Liver (tissue), 9 donors: Measurements from ENCODE around the gene KCNE3. TPM values are rescaled to one million over a fixed set of nuclear protein-coding genes. Genes with fewer than 3 reads are reported as not detected.

Experiments
- DNase-seq: peaks from one replicate; pipeline ENCODE4 v3.0.0-alpha.2; 2017; ENCODE audit warnings: low spot score
- H3K27ac ChIP-seq, 2 donors: one replicate each; pipeline ENCODE4 v1.7.0; 2013; ENCODE audit warnings: inconsistent platforms in 2 of 2, low read length in 2 of 2, control low read depth in 1 of 2, low read depth in 1 of 2, mild to moderate bottlenecking in 1 of 2
- H3K27me3 ChIP-seq, 4 donors: one replicate each; pipeline versions ENCODE4 v1.6.1 to v1.7.0; 2013; ENCODE audit warnings: low read length in 3 of 4, inconsistent platforms in 1 of 4, mild to moderate bottlenecking in 1 of 4, moderate library complexity in 1 of 4; ENCODE audit not compliant: control insufficient read depth in 4 of 4, insufficient read depth in 4 of 4
- H3K36me3 ChIP-seq, 4 donors: one replicate each; pipeline versions ENCODE4 v1.6.1 to v1.7.0; 2013; ENCODE audit warnings: low read length in 3 of 4, mild to moderate bottlenecking in 3 of 4, low read depth in 1 of 4, moderate library complexity in 1 of 4; ENCODE audit not compliant: control insufficient read depth in 4 of 4, insufficient read depth in 3 of 4
- H3K4me1 ChIP-seq, 4 donors: one replicate each; pipeline versions ENCODE4 v1.6.1 to v1.7.0; 2013; ENCODE audit warnings: low read length in 3 of 4, mild to moderate bottlenecking in 3 of 4, moderate library complexity in 1 of 4; ENCODE audit not compliant: control insufficient read depth in 4 of 4, insufficient read depth in 4 of 4
- H3K4me3 ChIP-seq, 3 donors: one replicate each; pipeline versions ENCODE4 v1.6.1 to v1.7.0; 2013; ENCODE audit warnings: low read length in 3 of 3, control low read depth in 1 of 3, low read depth in 1 of 3, mild to moderate bottlenecking in 1 of 3
- H3K9ac ChIP-seq, 2 donors: one replicate each; pipeline ENCODE4 v1.7.0; 2013; ENCODE audit warnings: low read length in 2 of 2, mild to moderate bottlenecking in 2 of 2, moderate library complexity in 2 of 2, control low read depth in 1 of 2, low read depth in 1 of 2
- H3K9me3 ChIP-seq, 4 donors: one replicate each; pipeline versions ENCODE4 v1.6.1 to v1.7.0; 2013; ENCODE audit warnings: low read length in 3 of 4; ENCODE audit not compliant: control insufficient read depth in 4 of 4
- CTCF ChIP-seq: fragments of 150-350 bp; IDR thresholded peaks from 2 replicates; pipeline ENCODE4 v1.5.1; 2017; ENCODE audit warnings: improper control_type of control experiment, low read depth, low read length; ENCODE audit not compliant: missing input control
- EGR1 ChIP-seq, 2 donors: IDR thresholded peaks; 2 replicates each; pipeline ENCODE4 v1.6.1; 2016 to 2018; ENCODE audit warnings: antibody characterized with exemption in 2 of 2, low read depth in 2 of 2
- FOXA1 ChIP-seq: IDR thresholded peaks from 2 replicates; pipeline ENCODE4 v1.6.1; 2016; ENCODE audit warnings: antibody characterized with exemption
- FOXA2 ChIP-seq: IDR thresholded peaks from 2 replicates; pipeline ENCODE4 v1.6.1; 2016; ENCODE audit warnings: antibody characterized with exemption
- GABPA ChIP-seq, 2 donors: IDR thresholded peaks in 1 of 2; conservative IDR thresholded peaks in 1 of 2; 2 replicates each; pipeline ENCODE4 v1.6.1; 2016; ENCODE audit warnings: antibody characterized with exemption in 2 of 2, mild to moderate bottlenecking in 1 of 2, moderate library complexity in 1 of 2
- HNF4A ChIP-seq, 2 donors: conservative IDR thresholded peaks; 2 replicates each; pipeline ENCODE4 v1.6.1; 2016; ENCODE audit warnings: antibody characterized with exemption in 2 of 2, mild to moderate bottlenecking in 2 of 2
- HNF4G ChIP-seq: IDR thresholded peaks from 2 replicates; pipeline ENCODE4 v1.6.1; 2016; ENCODE audit warnings: antibody characterized with exemption
- JUND ChIP-seq, 2 donors: IDR thresholded peaks; 2 replicates each; pipeline ENCODE4 v1.6.1; 2016; ENCODE audit warnings: antibody characterized with exemption in 2 of 2
- MAX ChIP-seq: IDR thresholded peaks from 2 replicates; pipeline ENCODE4 v1.6.1; 2016; ENCODE audit warnings: antibody characterized with exemption
- NR2F2 ChIP-seq: IDR thresholded peaks from 2 replicates; pipeline ENCODE4 v1.6.1; 2016; ENCODE audit warnings: antibody characterized with exemption
- RAD21 ChIP-seq, 2 donors: IDR thresholded peaks; 2 replicates each; pipeline ENCODE4 v1.6.1; 2016; ENCODE audit warnings: antibody characterized with exemption in 2 of 2, mild to moderate bottlenecking in 2 of 2
- RXRA ChIP-seq, 2 donors: IDR thresholded peaks; 2 replicates each; pipeline ENCODE4 v1.6.1; 2017 to 2018; ENCODE audit warnings: antibody characterized with exemption in 2 of 2, mild to moderate bottlenecking in 1 of 2
- SP1 ChIP-seq: IDR thresholded peaks from 2 replicates; pipeline ENCODE4 v1.6.1; 2018; ENCODE audit warnings: antibody characterized with exemption, mild to moderate bottlenecking
- TAF1 ChIP-seq: conservative IDR thresholded peaks from 2 replicates; pipeline ENCODE4 v1.6.1; 2016; ENCODE audit warnings: antibody characterized with exemption, mild to moderate bottlenecking
- YY1 ChIP-seq: IDR thresholded peaks from 2 replicates; pipeline ENCODE4 v1.6.1; 2016; ENCODE audit warnings: antibody characterized with exemption, mild to moderate bottlenecking
- ZBTB33 ChIP-seq: IDR thresholded peaks from 2 replicates; pipeline ENCODE4 v1.6.1; 2016; ENCODE audit warnings: antibody characterized with exemption
- WGBS: extraction: QIAGEN DNeasy Blood & Tissue Kit; methylation state at CpG from one replicate; pipeline ENCODE4 v1.1.7; 2013; 5-methylcytosine and 5-hydroxymethylcytosine counted together
- polyA plus RNA-seq, 2 donors: library from polyadenylated mRNA; stranded (reverse) in 1 of 2; unstranded in 1 of 2; fragments of 200-250 nt in 1 of 2; fragments of >200 nt in 1 of 2; fragmentation: Nextera tagmentation in 1 of 2; extraction: Ambion mirVana in 1 of 2; gene quantifications; one replicate each; pipeline versions ENCODE4 v1.2.1 to v1.2.3, GENCODE V29; 2013 to 2015
- total RNA-seq, 2 donors: library from RNA; depleted of rRNA; stranded (reverse); fragments of >200 nt; gene quantifications; one replicate each; pipeline ENCODE4 v1.2.3, GENCODE V29; 2014
- TF ChIP-seq, protein P1 (sequence below): IDR thresholded peaks from 2 replicates; pipeline ENCODE4 v1.6.1; 2016; ENCODE audit warnings: antibody characterized with exemption
- TF ChIP-seq, protein P2 (sequence below): IDR thresholded peaks from 2 replicates; pipeline ENCODE4 v1.6.1; 2016; ENCODE audit warnings: antibody characterized with exemption, mild to moderate bottlenecking
- donor health status: healthy.
- donor health status: healthy.
- donor health status: healthy.
- donor health status: healthy.
- donor health status: healthy.

KCNE3 gene
- total and polyA plus RNA-seq, 4 donors, result 1.4 to 22.9 (median 3.8) TPM

GRCh38 chr11:74462631-74463030, 4.7 kb downstream of the KCNE3 start:
- WGBS, result 83% methylated on average over 5 of the region's 5 CpGs
- Histone ChIP-seq H3K4me1 (peaks cover 0 to 33% (median 7%) of the 10 kb centered on the region in 4 donors), H3K27ac (peak overlapping the region in 1 of 2 donors; percentile 66), H3K9me3 (no peaks in the 10 kb centered on the region), H3K36me3 (peaks cover 0 to 2% (median 0%) of the 10 kb centered on the region in 4 donors), H3K9ac (no peak overlapping the region), H3K4me3 (no peak overlapping the region), H3K27me3 (no peaks in the 10 kb centered on the region)
- TF ChIP-seq JUND (IDR thresholded peaks at IDR 0.05) (no peak), FOXA1 (no peak), HNF4G (no peak), RAD21 (IDR thresholded peaks at IDR 0.05) (no peak)
- TF ChIP-seq, protein P1, sequence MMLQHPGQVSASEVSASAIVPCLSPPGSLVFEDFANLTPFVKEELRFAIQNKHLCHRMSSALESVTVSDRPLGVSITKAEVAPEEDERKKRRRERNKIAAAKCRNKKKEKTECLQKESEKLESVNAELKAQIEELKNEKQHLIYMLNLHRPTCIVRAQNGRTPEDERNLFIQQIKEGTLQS, result no peak
- DNase-seq, result no peak

DNA sequence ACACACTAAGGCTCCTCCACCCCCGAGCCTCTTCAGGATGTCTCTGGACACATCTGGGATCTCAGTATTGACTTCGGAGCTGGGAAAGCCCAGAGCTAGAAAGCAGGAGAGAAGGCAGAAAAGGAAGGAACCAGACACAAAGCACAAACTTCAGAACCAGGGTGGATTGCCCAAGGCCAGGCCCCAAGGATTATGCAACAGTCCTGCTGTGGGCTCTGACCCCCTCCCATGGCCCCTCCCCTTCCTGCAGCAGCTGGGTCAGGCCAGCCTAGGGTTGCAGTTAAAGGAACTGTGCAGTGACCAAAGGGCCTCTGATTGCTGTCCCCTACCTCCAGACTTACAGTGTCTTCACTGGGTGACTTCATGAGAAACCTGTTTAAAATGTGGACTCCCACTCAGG, 5.3 kb downstream of the KCNE3 start:
- WGBS, result 36% methylated on average over 2 of the region's 2 CpGs
- TF ChIP-seq EGR1 (IDR thresholded peaks at IDR 0.05; ENCODE audit: low read depth in 2 of 2) (no peak), FOXA1 (no peak), MAX (peak; percentile 17), RAD21 (IDR thresholded peaks at IDR 0.05) (peak in 1 of 2 donors; percentile 33), JUND (IDR thresholded peaks at IDR 0.05) (peak in 1 of 2 donors; percentile 25), HNF4A (conservative IDR thresholded peaks at IDR 0.05) (peak in 1 of 2 donors; percentile 60), RXRA (IDR thresholded peaks at IDR 0.05) (peak; percentile 43 to 70), NR2F2 (peak; percentile 61), HNF4G (no peak), YY1 (peak; percentile 44), SP1 (peak; percentile 64), TAF1 (no peak), FOXA2 (no peak), CTCF (no peak), ZBTB33 (peak; percentile 24), GABPA (IDR thresholded peaks at IDR 0.05 in 1 of 2, conservative IDR thresholded peaks at IDR 0.05 in 1 of 2) (peak; percentile 30 to 62)
- TF ChIP-seq, protein P1, result peak; percentile 28
- TF ChIP-seq, protein P2, sequence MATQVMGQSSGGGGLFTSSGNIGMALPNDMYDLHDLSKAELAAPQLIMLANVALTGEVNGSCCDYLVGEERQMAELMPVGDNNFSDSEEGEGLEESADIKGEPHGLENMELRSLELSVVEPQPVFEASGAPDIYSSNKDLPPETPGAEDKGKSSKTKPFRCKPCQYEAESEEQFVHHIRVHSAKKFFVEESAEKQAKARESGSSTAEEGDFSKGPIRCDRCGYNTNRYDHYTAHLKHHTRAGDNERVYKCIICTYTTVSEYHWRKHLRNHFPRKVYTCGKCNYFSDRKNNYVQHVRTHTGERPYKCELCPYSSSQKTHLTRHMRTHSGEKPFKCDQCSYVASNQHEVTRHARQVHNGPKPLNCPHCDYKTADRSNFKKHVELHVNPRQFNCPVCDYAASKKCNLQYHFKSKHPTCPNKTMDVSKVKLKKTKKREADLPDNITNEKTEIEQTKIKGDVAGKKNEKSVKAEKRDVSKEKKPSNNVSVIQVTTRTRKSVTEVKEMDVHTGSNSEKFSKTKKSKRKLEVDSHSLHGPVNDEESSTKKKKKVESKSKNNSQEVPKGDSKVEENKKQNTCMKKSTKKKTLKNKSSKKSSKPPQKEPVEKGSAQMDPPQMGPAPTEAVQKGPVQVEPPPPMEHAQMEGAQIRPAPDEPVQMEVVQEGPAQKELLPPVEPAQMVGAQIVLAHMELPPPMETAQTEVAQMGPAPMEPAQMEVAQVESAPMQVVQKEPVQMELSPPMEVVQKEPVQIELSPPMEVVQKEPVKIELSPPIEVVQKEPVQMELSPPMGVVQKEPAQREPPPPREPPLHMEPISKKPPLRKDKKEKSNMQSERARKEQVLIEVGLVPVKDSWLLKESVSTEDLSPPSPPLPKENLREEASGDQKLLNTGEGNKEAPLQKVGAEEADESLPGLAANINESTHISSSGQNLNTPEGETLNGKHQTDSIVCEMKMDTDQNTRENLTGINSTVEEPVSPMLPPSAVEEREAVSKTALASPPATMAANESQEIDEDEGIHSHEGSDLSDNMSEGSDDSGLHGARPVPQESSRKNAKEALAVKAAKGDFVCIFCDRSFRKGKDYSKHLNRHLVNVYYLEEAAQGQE, result peak; percentile 59
- H3K27ac ChIP-seq, result peak overlapping the region; percentile 66 to 68
- H3K4me1 ChIP-seq, result peaks cover 0 to 30% (median 7%) of the 10 kb centered on the region in 4 donors
- no peaks in the 10 kb centered on the region for H3K27me3 ChIP-seq
- H3K9me3 ChIP-seq, result no peaks in the 10 kb centered on the region
- peak overlapping the region in 2 of 3 donors; percentile 25 to 52 for H3K4me3 ChIP-seq
- peak; percentile 71 for DNase-seq
- H3K36me3 ChIP-seq, result peaks cover 0 to 4% (median 2%) of the 10 kb centered on the region in 4 donors
- H3K9ac ChIP-seq, result peak overlapping the region; percentile 2 to 77
